KOPT-K1 (cell line): ENCODE measurements around the gene CELF6.

Experiments used
- H3K27ac ChIP-seq: fragments of 200-600 bp; sonication (generic); 2 replicates; pipeline ENCODE4 v1.5.1; 2016; ENCODE audit warnings: antibody characterized with exemption, mild to moderate bottlenecking, low read depth, low read length; ENCODE audit not compliant: poor library complexity, severe bottlenecking
- H3K36me3 ChIP-seq: fragments of 200-600 bp; sonication (generic); 2 replicates; pipeline ENCODE4 v1.5.1; 2017; ENCODE audit warnings: antibody characterized with exemption, mild to moderate bottlenecking, low read length, moderate library complexity; ENCODE audit not compliant: insufficient read depth
- H3K9me3 ChIP-seq: fragments of 200-600 bp; sonication (generic); 2 replicates; pipeline ENCODE4 v1.5.1; 2017; ENCODE audit warnings: antibody characterized with exemption, low read length, mild to moderate bottlenecking; ENCODE audit not compliant: insufficient read depth, poor library complexity, severe bottlenecking

The CELF6 gene

DNA sequence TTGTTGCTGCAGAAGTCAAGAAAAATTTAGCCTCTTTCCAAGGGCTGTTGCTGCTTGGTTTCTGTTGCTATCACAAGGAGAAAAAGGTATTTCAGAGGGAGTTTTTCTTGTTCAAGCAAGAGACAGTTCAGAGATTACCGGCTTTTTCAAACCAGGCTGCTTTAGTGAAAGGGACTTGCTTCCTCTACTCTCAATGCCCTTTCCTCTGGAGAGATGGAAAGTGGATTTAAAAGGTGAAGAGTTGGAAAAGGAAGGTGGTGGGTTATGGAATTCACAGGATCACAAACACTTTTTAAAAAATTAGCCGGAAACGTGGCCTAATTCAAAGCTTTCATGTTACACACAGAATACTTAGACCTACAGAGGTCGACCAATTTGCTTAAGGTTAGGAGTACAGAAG lies 48.7 kb downstream of the CELF6 start:
- Histone ChIP-seq H3K36me3 (peaks cover 34% of the 10 kb centered on the region), H3K9me3 (no peaks in the 10 kb centered on the region), H3K27ac (peak overlapping the region; percentile 76)

GRCh38 chr15:72269739-72270138 lies 50.2 kb downstream of the CELF6 start:
- H3K36me3 ChIP-seq: peaks cover 49% of the 10 kb centered on the region
- no peak overlapping the region for H3K27ac ChIP-seq
- no peaks in the 10 kb centered on the region for H3K9me3 ChIP-seq

GRCh38 chr15:72265031-72265430 lies 54.9 kb downstream of the CELF6 start:
- no peak overlapping the region for H3K27ac ChIP-seq
- H3K36me3 ChIP-seq: peaks cover 91% of the 10 kb centered on the region
- H3K9me3 ChIP-seq: no peaks in the 10 kb centered on the region

- Histone ChIP-seq H3K9me3 (no peaks in the 10 kb centered on the region), H3K36me3 (peaks cover 94% of the 10 kb centered on the region), H3K27ac (no peak overlapping the region)
Observed at GRCh38 chr15:72252663-72253299, 67.2 kb downstream of the CELF6 start.

DNA sequence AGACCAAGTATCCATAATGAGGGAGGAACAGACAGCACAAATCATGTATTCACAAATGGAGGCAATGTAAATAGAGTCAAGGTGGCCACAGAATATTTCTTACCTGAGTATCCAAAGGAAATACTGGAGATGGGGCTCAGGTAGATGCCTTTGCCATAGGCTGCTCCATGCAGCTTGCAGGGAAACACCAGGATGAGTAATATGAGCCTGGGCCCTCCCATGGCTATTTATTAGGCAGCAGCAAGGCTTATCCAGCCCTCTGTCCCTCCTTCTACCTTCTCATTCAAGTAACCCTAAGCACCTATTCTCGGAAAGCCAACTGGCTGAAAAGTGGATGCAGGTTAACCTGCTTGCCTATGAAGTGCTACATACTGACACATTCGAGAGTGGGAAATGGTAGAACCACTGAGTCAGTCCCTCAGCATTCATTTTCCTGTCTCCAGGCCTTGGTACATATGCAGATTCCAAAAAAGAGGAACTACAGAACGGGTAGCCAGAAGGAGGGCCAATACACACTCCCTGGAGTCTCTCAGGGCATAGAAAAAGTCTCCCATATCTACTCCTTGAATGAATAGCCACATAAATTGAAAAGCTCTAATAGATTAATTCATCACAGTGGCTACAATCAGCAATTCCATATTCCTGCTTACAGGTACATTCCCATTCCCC lies 70.7 kb downstream of the CELF6 start:
- Histone ChIP-seq H3K27ac (no peak overlapping the region), H3K9me3 (no peaks in the 10 kb centered on the region), H3K36me3 (peaks cover 70% of the 10 kb centered on the region)

GRCh38 chr15:72248514-72248913 lies 71.4 kb downstream of the CELF6 start:
- Histone ChIP-seq H3K36me3 (peaks cover 70% of the 10 kb centered on the region), H3K9me3 (no peaks in the 10 kb centered on the region)

DNA sequence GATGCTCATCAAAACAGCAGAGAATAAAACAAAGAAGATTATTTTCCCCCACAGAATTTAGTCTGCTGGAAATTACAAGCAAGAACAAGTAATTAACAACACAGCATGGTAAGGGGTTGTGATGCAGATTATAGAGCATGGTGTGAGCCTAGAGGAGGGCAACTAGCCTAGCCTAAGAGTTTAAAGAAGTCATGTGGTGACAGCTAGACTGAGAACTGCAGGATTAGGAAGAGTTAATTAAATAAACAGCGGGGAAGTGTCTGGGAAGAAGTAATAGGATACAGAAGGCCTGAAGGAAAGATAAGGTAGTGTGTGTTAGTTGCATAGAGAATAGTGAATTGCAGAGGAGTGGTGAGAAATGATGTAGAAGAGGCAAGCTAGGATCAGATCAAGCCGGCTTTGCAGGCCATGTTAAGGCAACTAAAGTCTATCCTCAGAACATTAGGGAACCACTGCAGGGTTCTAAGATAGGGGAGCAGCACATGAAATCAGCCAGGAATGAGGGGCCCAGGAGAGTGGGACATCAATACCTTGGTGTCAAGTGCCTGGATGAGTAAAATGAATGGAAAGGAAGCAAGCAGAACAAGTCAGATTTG lies 77.1 kb downstream of the CELF6 start:
- Histone ChIP-seq H3K36me3 (peaks cover 51% of the 10 kb centered on the region), H3K9me3 (no peaks in the 10 kb centered on the region), H3K27ac (no peak overlapping the region)

More at GRCh38 chr15:72248514-72248913, 71.4 kb downstream of the CELF6 start:
- H3K27ac ChIP-seq: no peak overlapping the region

DNA sequence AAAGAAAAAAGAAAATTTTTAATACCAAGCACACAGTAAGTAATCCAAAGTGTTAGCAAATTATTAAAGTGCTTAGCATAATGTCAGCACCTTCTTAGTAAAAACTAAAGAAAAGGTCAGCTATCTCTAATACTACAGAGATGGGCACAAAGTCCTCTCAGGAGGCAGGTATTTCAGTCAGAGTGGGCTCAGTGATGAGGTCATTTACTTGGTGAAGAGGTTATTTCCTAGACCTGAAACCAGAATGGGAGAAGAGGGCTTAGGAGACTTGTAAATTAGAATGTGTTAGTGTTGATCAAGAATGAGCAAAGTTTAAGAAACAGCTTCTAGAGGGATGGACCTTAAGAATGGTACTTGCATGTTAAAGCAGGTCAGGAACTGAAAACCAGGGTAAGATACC lies 80.3 kb downstream of the CELF6 start:
- Histone ChIP-seq H3K36me3 (peaks cover 43% of the 10 kb centered on the region), H3K9me3 (no peaks in the 10 kb centered on the region), H3K27ac (no peak overlapping the region)

- H3K27ac ChIP-seq: no peak overlapping the region
- H3K36me3 ChIP-seq: peaks cover 32% of the 10 kb centered on the region
- no peaks in the 10 kb centered on the region for H3K9me3 ChIP-seq
Observed at GRCh38 chr15:72238586-72238985, 81.4 kb downstream of the CELF6 start.

GRCh38 chr15:72237853-72238224 lies 82.1 kb downstream of the CELF6 start:
- peaks cover 25% of the 10 kb centered on the region for H3K36me3 ChIP-seq
- H3K27ac ChIP-seq: no peak overlapping the region
- no peaks in the 10 kb centered on the region for H3K9me3 ChIP-seq

DNA sequence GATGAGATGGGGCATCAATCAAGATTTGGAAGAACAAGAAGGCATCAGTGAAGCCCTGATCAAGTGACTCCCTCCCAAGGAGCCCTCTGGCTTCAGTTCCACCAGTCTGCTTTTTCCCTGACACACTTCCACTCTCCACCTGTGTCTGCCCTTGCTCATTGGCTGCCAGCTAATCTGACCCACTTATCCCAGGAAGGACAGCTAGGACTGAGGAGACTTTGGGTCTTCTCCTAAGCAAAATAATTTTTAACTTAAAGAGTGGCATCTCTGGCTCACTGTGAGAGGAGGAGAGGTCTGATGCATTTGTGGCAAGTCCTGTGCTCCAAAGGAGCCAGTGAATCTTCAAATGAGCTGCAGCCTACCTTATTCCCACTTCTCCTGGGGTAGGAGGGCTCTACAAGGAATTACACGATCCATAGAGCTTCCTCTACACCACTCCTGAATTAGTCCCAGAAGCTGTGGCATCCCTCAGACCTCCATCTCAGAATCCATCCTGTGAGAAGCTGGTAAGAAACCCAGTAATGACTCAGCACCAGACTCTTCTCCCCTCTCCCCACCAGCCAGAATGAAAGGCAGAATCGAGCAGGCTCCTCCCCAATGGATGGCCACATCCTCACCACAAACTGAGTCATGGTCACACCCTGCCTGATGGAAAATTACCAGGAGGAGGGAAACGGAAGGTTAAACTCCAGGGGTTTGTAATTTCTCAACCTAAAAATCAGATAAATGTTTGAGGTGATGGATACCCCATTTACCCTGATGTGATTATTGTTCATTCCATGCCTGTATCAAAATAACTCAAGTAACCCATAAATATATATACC lies 82.7 kb downstream of the CELF6 start:
- Histone ChIP-seq H3K27ac (peak overlapping the region; percentile 47), H3K36me3 (peaks cover 19% of the 10 kb centered on the region), H3K9me3 (no peaks in the 10 kb centered on the region)

DNA sequence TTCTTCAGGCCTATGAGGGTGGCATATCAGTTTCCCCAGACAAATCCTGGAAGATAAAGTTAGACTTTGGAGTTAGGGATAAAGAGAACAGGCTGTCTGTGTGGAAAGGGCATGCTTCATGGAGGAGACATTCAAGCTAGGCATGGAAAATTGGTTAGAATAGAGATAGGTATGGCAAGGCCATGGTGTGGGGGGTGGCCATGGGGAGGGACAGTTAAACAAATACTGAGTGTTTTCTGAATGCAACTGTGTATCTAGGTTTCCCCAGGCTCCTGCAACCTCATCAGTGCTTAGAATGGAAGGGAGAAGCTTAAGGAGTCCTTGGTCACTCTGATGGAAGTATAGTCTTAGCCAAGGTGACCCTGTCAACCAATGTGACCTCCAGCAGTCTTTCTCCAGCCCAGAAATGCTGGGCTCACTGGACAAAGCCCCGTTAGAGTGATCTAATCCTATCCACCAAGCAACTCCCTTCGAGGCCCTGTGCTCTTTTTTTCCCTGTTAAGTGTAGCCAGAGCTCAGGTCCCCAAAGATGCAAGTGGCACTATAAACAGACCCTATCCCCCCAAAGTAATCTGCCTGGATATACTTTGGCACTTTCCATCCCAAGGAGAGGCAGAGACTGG lies 83.5 kb downstream of the CELF6 start:
- Histone ChIP-seq H3K27ac (peak overlapping the region; percentile 47), H3K9me3 (no peaks in the 10 kb centered on the region), H3K36me3 (peaks cover 11% of the 10 kb centered on the region; the same call in 1 of the 2 replicates)

- Histone ChIP-seq H3K9me3 (no peaks in the 10 kb centered on the region), H3K27ac (no peak overlapping the region), H3K36me3 (no peaks in the 10 kb centered on the region)
Observed at GRCh38 chr15:72235298-72235697, 84.7 kb downstream of the CELF6 start.
